Fibroblast of mammary gland (primary cell): ENCODE measurements around the gene WWOX.

ENCODE experiments used
- DNase-seq: peaks from one replicate; pipeline ENCODE4 v3.0.0-alpha.2; 2010; ENCODE audit warnings: low read depth
- H3K4me3 ChIP-seq: 2 replicates; pipeline ENCODE4 v1.5.1; 2011; ENCODE audit warnings: low read depth, mild to moderate bottlenecking, low read length, moderate library complexity; ENCODE audit not compliant: control insufficient read depth
- TF ChIP-seq, protein P1 (sequence below): conservative IDR thresholded peaks from 2 replicates; pipeline ENCODE4 v1.5.1; 2011; ENCODE audit warnings: low read depth, low read length, inconsistent platforms; ENCODE audit not compliant: control insufficient read depth, insufficient read depth

WWOX gene

DNA sequence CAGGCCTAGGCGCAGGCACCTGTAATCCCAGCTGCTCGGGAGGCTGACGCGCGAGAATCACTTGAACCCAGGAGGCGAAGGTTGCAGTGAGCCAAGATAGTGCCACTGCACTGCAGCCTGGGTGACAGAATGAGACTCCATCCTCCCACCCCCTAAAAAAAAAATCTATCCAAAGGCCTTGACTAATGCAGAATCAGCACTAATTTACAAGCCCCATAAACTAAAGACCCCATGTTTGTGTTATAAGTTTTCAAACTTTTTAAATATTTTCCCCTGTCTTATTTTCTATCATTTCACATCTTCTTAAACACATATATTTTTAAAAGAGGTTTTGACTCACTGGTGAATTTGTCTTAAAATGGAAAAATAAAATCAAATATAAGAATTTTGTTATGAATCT lies 713.1 kb downstream of the WWOX start:
- TF ChIP-seq, protein P1, sequence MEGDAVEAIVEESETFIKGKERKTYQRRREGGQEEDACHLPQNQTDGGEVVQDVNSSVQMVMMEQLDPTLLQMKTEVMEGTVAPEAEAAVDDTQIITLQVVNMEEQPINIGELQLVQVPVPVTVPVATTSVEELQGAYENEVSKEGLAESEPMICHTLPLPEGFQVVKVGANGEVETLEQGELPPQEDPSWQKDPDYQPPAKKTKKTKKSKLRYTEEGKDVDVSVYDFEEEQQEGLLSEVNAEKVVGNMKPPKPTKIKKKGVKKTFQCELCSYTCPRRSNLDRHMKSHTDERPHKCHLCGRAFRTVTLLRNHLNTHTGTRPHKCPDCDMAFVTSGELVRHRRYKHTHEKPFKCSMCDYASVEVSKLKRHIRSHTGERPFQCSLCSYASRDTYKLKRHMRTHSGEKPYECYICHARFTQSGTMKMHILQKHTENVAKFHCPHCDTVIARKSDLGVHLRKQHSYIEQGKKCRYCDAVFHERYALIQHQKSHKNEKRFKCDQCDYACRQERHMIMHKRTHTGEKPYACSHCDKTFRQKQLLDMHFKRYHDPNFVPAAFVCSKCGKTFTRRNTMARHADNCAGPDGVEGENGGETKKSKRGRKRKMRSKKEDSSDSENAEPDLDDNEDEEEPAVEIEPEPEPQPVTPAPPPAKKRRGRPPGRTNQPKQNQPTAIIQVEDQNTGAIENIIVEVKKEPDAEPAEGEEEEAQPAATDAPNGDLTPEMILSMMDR, result no peak
- DNase-seq, result no peak
- no peak overlapping the region for H3K4me3 ChIP-seq

DNA sequence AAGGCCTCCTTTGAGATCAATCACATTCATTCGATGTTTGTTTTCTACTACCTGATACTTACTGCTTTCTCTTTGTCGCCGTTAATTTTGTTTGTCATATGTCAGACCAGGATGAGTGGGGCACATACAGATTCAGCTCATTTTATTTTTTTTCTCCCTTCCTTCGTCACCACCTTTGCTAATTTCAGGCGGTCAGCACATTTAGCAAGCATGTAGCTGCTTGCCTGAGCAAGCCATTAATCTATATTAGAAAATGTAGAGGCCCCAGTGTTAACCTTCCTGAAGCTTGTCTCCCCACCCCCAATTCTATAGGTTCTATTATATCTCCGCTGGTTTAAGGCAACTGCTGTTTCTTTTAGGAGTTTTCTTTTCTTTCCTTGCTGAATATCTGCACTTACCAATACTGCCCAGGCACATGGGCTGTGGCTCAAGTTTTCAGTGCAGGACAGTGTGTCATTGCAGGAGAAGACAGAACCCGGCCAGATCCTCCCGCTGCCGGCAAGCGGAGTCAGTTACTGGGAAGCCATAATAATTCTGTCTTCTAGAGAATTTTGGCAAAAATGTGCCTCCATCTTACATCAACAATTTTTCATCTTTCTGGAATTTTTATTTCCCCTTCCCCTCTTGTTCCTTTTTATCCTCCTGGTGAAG lies 714.3 kb downstream of the WWOX start:
- TF ChIP-seq, protein P1, result no peak
- H3K4me3 ChIP-seq, result no peak overlapping the region
- no peak for DNase-seq

DNA sequence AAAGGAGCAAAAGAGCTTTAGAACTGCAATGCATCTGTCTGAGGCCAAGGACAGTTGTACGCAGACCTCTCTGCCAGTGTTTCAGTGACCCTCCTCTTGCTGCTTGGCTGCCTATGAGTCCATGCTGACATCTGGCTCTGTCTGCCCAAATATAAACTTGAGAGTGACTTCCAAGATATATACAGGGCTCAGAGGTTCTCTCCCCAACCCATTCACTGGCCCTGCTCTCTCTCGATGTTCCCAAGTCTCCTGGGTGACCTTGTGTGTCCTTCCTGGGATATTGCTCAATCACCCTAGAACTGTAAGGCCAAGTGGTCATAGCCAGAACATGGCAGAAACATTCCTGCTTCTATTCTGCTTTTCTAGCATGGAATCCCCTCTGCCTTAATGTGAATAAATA lies 716.3 kb downstream of the WWOX start:
- no peak for DNase-seq
- TF ChIP-seq, protein P1, result no peak
- no peak overlapping the region for H3K4me3 ChIP-seq

DNA sequence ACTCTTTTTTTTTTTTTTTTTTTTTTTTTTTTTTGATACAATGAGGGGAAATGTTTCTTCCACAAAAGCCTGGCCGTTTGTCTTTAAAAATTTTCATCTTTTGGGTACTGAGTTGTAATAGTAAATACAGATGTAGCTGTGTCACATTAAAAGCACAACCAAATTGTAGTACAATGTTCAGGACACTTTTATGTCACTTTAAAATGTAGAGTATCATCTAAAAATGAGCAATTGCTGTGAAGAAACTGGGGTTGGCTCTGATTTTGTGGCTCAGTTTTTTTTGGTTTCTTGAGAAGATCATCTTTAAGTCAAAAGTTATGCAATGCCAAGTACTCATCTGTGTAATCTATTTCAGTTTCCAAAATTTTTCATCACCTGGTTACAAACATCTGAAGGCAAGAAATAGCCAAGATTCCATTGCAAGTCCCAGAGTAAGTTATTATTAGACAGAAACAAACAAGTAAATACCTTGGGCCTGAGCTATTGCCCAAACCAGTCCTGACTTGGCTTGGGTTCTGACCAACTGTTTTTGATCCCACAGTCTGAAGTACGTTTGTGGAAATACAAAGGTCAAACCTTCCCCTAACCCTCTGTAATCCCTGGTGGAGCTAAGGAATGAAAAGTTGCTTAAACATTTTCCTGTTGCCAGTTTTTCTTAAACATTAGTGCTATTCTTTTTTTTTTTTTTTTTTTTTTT lies 717.2 kb downstream of the WWOX start:
- DNase-seq, result peak; percentile 76
- TF ChIP-seq, protein P1, result no peak
- H3K4me3 ChIP-seq, result no peak overlapping the region

DNA sequence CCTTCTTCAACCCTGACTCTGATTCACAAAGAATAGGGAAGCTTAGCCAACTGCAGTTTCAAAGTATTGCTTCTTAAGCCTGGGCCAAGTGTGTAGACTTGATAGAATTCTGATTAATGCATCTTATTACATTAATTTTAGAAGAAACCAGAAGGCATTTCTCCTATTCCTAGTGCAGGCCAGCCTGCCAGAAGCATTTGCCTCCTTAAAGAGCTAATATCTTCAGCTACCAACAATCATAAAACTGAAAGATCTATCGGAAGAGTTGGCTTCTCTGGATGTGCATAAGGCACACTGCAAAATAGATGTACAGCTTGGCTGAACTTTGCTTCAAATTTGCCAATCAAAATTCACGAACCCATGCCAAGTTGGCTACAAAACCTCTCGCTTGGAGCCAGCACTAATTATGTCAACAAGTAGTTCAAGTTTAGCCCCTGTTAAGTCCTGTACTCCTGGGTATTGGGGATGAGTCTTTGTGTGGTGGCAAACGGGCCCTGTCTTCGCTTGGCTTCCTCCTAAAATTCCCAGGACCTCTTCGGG lies 717.8 kb downstream of the WWOX start:
- DNase-seq, result no peak
- H3K4me3 ChIP-seq, result no peak overlapping the region
- TF ChIP-seq, protein P1, result no peak

DNA sequence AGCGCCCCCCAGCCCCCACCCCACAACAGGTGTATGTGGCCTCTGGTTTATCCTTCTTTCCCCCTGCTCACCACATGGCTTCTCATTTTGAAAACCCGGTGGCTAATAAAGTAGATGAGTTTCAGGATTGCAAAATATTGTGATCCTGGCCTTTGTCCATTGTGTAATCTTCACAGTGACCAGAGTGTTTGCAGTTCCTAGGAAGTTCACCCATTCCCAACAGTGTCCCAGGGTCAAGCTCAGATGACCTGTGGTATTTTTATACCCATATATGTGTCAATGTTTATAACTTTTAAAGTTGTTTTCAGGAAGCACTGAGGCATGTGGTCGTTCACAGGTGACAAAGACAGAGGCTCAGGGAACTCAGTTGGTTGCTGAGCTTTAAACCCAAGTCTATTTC lies 721.9 kb downstream of the WWOX start:
- no peak for DNase-seq
- TF ChIP-seq, protein P1, result no peak
- no peak overlapping the region for H3K4me3 ChIP-seq
